AG10803 (cell line): ENCODE data around the gene TMEM245.

Source experiments
- DNase-seq: peaks from one replicate; pipeline ENCODE4 v3.0.0; 2010; ENCODE audit warnings: low read depth
- H3K4me3 ChIP-seq: 2 replicates; pipeline ENCODE4 v1.5.1; 2011; ENCODE audit warnings: mild to moderate bottlenecking, low read length, control low read depth
- TF ChIP-seq, protein P1 (sequence below): conservative IDR thresholded peaks from 2 replicates; pipeline ENCODE4 v1.5.1; 2011; ENCODE audit warnings: mild to moderate bottlenecking, low read length, control low read depth, inconsistent platforms

Gene TMEM245

DNA sequence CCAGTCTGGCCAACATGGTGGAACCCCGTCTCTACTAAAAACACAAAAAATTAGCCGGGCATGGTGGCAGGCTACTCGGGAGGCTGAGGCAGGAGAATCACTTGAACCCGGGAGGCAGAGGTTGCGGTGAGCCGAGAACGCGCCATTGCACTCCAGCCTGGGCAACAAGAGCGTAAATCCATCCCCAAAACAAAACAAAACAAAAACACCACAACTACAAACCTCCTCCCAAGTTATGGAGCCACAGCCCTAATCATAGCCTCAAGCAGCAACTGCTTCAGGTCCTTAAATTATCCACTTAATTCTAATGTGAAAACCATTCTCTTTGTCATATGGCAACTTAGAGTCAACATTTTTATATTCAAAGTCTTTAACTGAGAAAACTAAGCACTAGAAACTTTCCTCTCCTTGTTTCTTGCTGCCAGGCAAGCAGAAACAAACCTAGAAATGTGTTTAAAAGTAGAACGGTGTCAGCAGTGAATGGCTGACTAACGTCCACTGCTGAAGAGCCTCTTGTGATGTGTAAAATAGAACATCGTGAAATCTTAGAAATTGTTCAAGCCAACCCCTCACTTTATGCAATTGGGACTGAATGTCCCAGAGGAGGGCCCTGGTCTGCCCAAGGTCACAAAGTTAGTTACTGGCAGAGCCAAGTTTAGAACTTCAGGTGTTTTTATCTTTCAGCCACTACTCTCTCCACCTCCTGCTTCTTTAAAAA, 5.7 kb downstream of the TMEM245 start:
- TF ChIP-seq, protein P1, sequence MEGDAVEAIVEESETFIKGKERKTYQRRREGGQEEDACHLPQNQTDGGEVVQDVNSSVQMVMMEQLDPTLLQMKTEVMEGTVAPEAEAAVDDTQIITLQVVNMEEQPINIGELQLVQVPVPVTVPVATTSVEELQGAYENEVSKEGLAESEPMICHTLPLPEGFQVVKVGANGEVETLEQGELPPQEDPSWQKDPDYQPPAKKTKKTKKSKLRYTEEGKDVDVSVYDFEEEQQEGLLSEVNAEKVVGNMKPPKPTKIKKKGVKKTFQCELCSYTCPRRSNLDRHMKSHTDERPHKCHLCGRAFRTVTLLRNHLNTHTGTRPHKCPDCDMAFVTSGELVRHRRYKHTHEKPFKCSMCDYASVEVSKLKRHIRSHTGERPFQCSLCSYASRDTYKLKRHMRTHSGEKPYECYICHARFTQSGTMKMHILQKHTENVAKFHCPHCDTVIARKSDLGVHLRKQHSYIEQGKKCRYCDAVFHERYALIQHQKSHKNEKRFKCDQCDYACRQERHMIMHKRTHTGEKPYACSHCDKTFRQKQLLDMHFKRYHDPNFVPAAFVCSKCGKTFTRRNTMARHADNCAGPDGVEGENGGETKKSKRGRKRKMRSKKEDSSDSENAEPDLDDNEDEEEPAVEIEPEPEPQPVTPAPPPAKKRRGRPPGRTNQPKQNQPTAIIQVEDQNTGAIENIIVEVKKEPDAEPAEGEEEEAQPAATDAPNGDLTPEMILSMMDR = no peak
- H3K4me3 ChIP-seq = no peak overlapping the region
- DNase-seq = no peak

DNA sequence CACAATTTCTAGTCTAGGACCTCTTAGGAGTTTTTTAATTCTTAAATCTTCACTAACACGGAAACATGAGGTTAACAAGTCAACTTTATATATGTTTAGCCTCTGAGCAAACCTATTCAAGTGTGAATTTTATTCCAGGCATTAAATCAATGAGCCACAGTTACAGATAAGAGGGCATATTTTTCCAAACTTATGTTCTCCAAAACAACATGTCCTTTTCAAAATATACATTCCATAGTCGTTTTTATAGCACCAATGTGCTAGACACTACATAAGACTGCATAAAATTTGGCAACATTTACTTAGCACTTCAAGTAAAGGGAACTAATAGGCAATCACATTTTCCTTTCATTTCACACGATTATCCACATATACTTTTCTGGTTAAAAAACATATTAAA, 6.5 kb downstream of the TMEM245 start:
- no peak for DNase-seq
- TF ChIP-seq, protein P1 = no peak
- H3K4me3 ChIP-seq = no peak overlapping the region

DNA sequence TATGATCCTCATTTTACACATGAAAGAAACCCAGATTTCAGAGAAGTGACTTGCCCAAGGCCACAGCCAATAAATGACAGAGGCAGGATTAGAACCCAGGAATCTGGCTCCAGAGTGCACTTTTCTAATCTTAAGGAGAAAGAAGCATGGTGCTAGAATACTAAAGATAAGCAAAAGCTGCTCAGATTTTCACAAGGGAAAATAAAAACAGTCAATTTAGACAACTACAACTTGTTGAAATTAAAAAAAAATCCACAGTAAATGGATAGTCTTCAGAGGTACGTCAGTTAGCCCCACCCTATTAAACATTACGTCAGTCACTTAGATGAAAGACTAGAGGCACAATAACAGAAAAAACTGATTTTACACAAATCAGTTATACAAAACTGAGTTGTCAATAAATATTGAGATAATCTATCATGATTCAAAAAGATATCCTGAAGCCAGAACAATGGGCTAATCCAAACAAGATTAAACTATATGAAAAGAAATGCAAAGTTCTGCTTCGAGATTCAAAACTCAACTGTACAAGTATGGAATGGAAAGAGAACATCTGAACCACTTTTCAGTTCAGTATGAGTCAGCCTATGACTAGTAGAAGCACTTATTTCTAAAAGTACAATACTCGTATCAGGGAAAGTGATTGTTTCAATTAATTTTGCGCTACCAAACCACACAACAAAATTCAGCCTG, 9.3 kb downstream of the TMEM245 start:
- H3K4me3 ChIP-seq = peak overlapping the region; percentile 20
- TF ChIP-seq, protein P1 = no peak
- peak; percentile 60 for DNase-seq

DNA sequence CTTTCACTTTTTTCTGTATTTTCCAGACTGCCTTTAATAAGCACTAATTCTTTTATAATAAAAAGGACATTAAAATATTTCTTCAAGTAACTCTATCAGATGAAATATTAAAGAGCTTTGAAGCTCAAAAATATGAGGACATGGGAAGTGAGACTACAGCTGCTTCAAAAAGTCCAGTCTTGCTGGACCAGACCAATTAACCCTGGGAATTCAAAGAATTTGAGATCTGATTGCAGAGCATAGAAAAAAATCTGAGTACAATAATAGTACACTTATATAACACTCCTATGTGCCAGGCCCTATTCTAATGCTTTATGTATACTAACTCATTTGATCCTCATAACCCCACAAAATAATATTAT, 9.8 kb downstream of the TMEM245 start:
- TF ChIP-seq, protein P1 = no peak
- peak; percentile 36 for DNase-seq
- no peak overlapping the region for H3K4me3 ChIP-seq

DNA sequence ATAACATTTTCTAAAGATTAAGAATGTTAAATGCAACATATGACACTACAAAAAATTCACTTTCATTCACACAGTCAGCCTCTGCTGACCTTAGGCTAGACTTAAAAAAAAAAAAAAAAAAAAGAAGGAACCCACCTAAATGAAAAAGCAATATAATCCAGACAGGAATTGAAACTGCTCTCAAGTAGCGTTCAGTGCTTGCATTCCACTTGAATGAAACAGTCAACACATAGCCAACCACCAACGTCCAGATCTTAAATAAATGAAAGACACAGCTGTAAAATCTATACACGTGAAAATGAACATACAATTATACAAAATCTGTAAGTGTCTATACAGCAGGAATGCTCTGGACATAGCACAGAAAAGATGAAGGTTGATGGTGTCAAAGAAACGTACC, 11.4 kb downstream of the TMEM245 start:
- peak; percentile 37 for DNase-seq
- TF ChIP-seq, protein P1 = no peak
- no peak overlapping the region for H3K4me3 ChIP-seq

DNA sequence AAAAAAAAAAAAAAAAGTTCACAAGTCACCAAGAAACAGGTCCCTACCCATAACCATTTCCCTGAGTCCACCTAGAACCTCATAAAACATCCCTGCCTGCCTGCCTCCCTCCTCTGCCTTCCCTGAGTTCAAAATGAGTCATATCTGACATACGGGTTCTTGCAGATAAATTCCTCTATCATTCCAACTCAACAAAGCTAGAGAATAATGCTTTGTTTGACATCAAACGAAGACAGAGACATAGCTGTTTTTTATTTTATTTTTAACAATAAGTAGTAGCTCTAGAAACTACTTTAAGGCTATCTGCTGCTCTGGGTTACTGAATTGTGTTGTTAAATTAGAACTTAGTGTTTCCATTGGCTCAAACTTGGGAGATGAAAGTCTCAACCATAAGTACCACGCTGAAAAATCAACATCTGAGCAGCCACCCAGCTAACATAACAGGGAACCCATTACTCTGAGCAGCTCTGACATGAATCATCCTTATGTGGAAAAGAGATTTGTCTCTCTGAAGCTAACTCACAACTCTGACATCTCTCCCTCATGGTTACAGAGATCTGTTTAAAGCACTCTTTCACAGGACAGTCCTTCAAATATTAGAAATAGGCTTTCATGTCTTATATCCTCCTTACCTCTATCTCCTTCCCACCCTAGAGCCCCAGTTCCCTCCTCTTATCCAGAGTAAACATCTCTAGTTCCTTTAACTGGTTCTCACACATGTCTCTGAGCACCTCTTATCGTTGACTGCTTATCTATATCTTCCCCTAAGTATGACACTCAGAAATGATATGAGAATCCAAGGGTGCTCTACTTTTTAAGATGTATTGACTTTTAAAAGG, 12.1 kb downstream of the TMEM245 start:
- DNase-seq = peak; percentile 58
- H3K4me3 ChIP-seq = no peak overlapping the region
- TF ChIP-seq, protein P1 = no peak
